ENCODE measurements around the gene TFDP3.

Gene TFDP3, protein sequence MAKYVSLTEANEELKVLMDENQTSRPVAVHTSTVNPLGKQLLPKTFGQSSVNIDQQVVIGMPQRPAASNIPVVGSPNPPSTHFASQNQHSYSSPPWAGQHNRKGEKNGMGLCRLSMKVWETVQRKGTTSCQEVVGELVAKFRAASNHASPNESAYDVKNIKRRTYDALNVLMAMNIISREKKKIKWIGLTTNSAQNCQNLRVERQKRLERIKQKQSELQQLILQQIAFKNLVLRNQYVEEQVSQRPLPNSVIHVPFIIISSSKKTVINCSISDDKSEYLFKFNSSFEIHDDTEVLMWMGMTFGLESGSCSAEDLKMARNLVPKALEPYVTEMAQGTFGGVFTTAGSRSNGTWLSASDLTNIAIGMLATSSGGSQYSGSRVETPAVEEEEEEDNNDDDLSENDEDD

DNA sequence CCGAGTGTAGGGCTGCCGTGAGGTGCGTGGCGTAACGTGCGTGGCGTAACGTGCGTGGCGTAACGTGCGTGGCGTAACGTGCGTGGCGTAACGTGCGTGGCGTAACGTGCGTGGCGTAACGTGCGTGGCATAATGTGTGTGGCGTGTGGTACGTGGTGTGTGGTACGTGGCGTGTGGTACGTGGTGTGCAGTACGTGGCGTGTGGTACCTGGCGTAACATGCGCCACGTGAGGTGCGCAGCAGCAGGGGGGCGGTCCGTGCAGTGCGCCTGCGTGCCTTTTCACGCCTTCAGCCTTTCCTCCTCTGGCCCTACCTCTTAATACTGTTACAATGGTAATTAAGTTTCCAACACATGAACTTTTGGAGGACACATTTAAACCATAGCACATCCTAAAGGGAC is at the start of gene TFDP3:
TFDP3 (minus strand) TSS at position 26 of the 400 bp plus-strand sequence. CDS start 95 bp downstream, outside the sequence.
- Mint-ChIP-seq H3K4me3 (no peak within 1 kb of the TSS), H3K27ac (ENCODE audit: low read depth) (no peak within 1 kb of the TSS)

DNA sequence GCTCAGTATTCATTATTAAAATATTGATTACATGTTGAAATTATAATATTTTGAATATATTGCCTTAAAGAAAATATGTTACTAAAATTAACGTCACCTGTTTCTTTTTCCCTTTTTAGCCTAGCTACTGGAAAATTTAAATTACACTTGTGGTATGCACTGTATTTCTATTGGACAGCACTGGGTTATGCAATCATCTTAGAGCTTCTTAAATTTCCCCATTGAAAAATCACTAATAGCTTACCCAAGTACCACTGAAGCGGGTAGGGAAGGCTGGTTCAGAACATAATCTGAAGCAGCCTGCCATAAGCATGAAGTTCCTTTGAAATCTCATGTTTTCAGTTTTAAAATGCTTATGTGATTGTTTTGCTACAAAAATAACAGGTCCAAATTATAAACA is 49.5 kb upstream of the TFDP3 start:
- Mint-ChIP-seq H3K27me3 (no peaks in the 10 kb centered on the region), H3K4me1 (no peaks in the 10 kb centered on the region), H3K4me3 (no peak overlapping the region), H3K27ac (ENCODE audit: low read depth) (no peak overlapping the region), H3K36me3 (ENCODE audit: insufficient read depth) (no peaks in the 10 kb centered on the region), H3K9me3 (no peaks in the 10 kb centered on the region)
- ATAC-seq (replicated peaks; ENCODE audit: extremely low read depth, poor library complexity, severe bottlenecking) = no peak
- no peak for DNase-seq (ENCODE audit: low spot score in 2 of 2)

More for the DNA sequence above, at the start of gene TFDP3:
- no peaks in the 10 kb centered on the region for H3K4me1 Mint-ChIP-seq
- DNase-seq (ENCODE audit: low spot score in 2 of 2) (no peak), ATAC-seq (replicated peaks; ENCODE audit: extremely low read depth, poor library complexity, severe bottlenecking) (no peak)
- no peaks in the 10 kb centered on the region for H3K27me3 Mint-ChIP-seq
- H3K9me3 Mint-ChIP-seq = no peaks in the 10 kb centered on the region
- no peaks in the 10 kb centered on the region for H3K36me3 Mint-ChIP-seq (ENCODE audit: insufficient read depth)

DNA sequence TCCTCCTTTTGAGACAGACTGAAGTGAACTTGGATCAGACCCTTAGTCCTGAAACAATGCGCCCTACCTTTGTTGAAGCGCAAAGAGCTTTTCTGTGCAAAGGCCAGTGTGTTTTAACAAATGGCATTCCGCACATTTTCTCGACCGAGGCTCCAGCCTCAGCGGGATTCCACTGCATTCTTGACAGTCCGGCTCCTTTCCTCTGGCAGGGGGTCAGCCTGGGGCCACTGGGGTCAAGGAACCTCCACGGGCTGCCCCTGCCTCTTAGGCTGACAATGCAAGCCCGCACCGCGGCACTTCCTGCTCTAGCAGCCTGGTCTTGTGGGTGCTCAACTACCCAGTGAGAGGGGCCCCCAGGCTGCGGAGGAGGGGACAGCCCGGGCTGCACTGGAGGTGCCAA is 47.2 kb upstream of the TFDP3 start:
- no peaks in the 10 kb centered on the region for H3K36me3 Mint-ChIP-seq (ENCODE audit: insufficient read depth)
- no peaks in the 10 kb centered on the region for H3K27me3 Mint-ChIP-seq
- ATAC-seq (replicated peaks; ENCODE audit: extremely low read depth, poor library complexity, severe bottlenecking) (no peak), DNase-seq (ENCODE audit: low spot score in 2 of 2) (no peak)
- no peak overlapping the region for H3K4me3 Mint-ChIP-seq
- no peaks in the 10 kb centered on the region for H3K9me3 Mint-ChIP-seq
- H3K4me1 Mint-ChIP-seq = no peaks in the 10 kb centered on the region
- no peak overlapping the region for H3K27ac Mint-ChIP-seq (ENCODE audit: low read depth)

DNA sequence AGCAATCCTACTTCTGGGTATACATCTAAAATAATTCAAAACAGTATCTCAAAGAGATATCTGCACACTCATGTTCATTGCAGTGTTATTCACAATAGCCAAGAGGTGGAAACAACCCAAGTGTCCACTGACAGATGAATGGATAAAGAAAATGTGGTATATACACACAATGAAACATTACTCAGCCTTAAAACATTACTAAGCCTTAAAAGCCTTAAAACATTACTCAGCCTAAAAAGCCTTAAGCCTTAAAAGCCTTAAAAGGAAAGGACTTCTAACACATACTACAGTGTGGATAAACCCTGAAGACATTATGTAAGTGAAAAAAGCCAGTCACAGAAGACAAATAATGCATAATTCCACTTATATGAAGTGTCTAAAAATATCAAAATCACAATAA is 40.3 kb upstream of the TFDP3 start:
- H3K27me3 Mint-ChIP-seq = no peaks in the 10 kb centered on the region
- H3K4me3 Mint-ChIP-seq = no peak overlapping the region
- no peaks in the 10 kb centered on the region for H3K4me1 Mint-ChIP-seq
- H3K27ac Mint-ChIP-seq (ENCODE audit: low read depth) = no peak overlapping the region
- H3K9me3 Mint-ChIP-seq = no peaks in the 10 kb centered on the region
- no peak for DNase-seq (ENCODE audit: low spot score in 2 of 2)
- no peak for ATAC-seq (replicated peaks; ENCODE audit: extremely low read depth, poor library complexity, severe bottlenecking)
- no peaks in the 10 kb centered on the region for H3K36me3 Mint-ChIP-seq (ENCODE audit: insufficient read depth)

DNA sequence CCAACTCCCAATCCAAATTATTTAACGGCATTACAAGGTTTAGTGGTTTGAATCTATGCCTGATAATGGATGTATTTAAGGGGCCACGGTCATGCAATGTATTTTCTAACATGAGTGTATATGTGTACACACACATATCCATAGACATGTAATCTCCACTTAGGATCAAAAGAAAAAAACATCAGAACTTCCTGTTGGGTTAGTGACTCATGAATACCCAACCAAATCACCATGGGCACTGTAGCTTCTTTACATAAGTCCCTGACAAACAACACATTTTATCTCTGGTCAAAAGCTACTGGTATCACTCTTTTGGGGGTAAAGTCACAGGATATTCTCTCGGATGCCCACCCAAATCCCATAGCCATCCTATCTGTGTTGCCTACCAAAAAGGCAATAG is 36.5 kb upstream of the TFDP3 start:
- H3K36me3 Mint-ChIP-seq (ENCODE audit: insufficient read depth) = no peaks in the 10 kb centered on the region
- DNase-seq (ENCODE audit: low spot score in 2 of 2) (no peak), ATAC-seq (replicated peaks; ENCODE audit: extremely low read depth, poor library complexity, severe bottlenecking) (no peak)
- H3K4me3 Mint-ChIP-seq = no peak overlapping the region
- no peaks in the 10 kb centered on the region for H3K9me3 Mint-ChIP-seq
- H3K4me1 Mint-ChIP-seq = no peaks in the 10 kb centered on the region
- H3K27me3 Mint-ChIP-seq = no peaks in the 10 kb centered on the region
- no peak overlapping the region for H3K27ac Mint-ChIP-seq (ENCODE audit: low read depth)

DNA sequence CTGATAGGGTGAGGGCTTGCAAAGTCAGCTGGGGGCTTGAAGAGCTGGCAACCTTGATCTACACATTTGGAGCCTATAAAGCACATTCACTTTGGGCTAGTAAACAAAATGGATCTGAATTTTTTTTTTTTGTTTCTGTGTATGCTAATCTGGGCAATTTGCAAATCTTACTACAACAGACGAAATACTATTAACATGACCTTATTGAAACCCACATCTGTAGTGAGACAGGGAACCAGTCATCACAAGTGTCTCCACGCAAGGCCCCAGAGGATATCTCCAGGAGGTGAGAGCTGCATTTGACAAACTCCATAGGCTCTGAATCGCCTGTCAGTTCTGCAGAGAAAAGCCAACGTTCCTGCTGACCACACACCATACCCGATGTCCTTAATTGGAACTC is 33.0 kb upstream of the TFDP3 start:
- Mint-ChIP-seq H3K4me3 (no peak overlapping the region), H3K9me3 (no peaks in the 10 kb centered on the region), H3K36me3 (ENCODE audit: insufficient read depth) (no peaks in the 10 kb centered on the region), H3K27me3 (no peaks in the 10 kb centered on the region), H3K4me1 (no peaks in the 10 kb centered on the region), H3K27ac (ENCODE audit: low read depth) (no peak overlapping the region)
- DNase-seq (ENCODE audit: low spot score in 2 of 2) = no peak
- ATAC-seq (replicated peaks; ENCODE audit: extremely low read depth, poor library complexity, severe bottlenecking) = no peak

DNA sequence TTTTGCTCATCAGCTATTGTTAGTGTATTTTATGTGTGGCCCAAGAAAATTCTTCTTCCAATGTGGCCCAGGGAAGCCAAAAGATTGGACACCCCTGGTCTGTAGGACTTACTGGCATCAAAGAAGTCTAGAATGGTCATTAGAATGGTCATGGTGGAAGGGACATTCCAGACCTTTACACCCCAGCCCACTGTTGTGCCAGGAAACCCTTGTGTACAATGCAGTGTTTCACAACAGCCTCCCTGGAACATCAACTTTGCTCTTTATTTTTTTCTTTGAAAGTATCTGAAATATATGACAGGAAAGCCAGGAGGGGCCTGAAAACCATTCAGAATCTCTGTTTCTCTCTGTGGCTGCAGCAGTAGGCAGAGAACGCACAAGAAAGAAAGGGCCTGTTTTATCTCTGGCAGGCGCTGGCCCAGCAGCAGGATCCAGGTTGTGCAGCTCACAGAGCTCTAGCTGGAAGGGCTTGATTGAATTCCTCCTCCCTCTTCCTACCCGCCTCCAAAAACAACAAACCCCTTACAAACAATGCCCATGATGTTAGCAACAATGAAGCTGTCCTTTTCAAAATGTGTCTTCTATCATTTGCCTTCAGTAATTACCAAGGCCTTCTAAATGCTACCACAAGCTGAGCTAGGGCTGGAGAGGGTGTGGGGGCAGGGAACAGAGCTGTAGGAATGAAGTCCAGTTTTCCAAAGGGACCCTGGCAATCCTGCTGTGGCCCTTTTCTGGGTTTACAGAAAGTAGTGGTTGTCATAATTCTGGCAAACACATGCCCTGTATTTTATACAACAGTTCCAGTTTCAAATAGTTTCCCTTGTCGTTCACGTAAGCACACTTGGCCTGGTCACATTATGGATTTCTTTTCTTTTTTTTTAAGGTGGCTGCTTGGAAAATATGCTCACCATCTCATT is 32.3 kb upstream of the TFDP3 start:
- H3K4me3 Mint-ChIP-seq = no peak overlapping the region
- no peaks in the 10 kb centered on the region for H3K4me1 Mint-ChIP-seq
- no peaks in the 10 kb centered on the region for H3K27me3 Mint-ChIP-seq
- ATAC-seq (replicated peaks; ENCODE audit: extremely low read depth, poor library complexity, severe bottlenecking) = no peak
- H3K36me3 Mint-ChIP-seq (ENCODE audit: insufficient read depth) = no peaks in the 10 kb centered on the region
- no peak for DNase-seq (ENCODE audit: low spot score in 2 of 2)
- H3K9me3 Mint-ChIP-seq = no peaks in the 10 kb centered on the region
- no peak overlapping the region for H3K27ac Mint-ChIP-seq (ENCODE audit: low read depth)

DNA sequence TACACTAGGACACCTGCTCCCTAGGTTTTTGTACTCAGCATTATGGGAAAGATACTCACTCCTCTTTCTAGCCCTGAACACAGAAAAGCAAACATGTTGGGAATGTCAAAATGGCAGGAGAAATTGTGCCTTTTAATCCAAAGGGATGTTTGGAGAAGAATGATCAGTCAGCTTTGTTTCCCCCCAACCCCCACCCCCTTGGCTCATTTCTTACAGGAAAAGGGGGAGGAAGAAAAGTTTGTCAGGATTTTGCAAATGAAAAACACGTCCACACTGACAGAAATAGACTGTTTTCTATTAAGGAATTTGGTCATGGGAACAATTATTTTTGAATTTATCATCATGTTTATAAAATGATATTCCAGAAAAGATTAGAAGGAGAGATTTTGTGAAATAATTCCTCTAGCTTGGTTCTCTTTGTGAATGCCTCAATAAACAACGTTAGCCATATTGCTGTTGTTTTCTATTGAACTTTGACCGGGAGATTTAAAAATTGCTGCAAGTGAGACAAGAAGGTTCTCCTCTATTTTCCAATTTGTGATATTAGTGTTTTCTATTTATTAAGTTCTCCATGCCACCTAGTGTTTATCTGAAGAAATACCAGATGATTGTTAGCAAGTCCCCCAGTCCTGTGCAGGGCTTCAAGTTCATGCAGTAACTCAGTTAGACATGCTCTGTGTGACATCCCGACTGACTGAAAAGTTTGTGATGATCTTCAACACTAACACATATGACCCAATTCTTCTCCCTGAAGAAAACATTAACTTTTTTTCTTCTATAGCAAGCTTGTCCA is 31.3 kb upstream of the TFDP3 start:
- H3K27ac Mint-ChIP-seq (ENCODE audit: low read depth) = no peak overlapping the region
- no peaks in the 10 kb centered on the region for H3K9me3 Mint-ChIP-seq
- H3K27me3 Mint-ChIP-seq = no peaks in the 10 kb centered on the region
- ATAC-seq (replicated peaks; ENCODE audit: extremely low read depth, poor library complexity, severe bottlenecking) (no peak), DNase-seq (ENCODE audit: low spot score in 2 of 2) (no peak)
- H3K4me1 Mint-ChIP-seq = no peaks in the 10 kb centered on the region
- no peak overlapping the region for H3K4me3 Mint-ChIP-seq
- H3K36me3 Mint-ChIP-seq (ENCODE audit: insufficient read depth) = no peaks in the 10 kb centered on the region

DNA sequence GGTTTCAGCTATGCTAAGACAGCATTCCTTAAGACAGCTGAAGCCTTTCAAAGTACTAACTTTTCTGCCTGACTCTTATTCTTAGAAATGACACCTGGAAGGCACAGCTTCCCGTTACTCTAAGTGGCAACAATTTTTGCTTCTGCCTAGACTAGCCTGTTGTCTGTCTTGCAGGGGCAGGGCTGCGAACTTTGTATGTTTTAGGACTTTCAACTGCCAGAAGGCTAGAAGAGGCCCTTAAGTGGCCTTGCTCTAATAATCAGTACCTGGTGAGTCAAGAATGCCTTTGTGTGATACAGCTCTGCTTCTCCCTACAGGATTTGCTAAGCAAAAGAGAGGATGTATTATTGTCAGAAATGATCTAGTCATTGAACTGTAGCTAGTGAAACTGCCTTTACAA is 30.0 kb upstream of the TFDP3 start:
- ATAC-seq (replicated peaks; ENCODE audit: extremely low read depth, poor library complexity, severe bottlenecking) (no peak), DNase-seq (ENCODE audit: low spot score in 2 of 2) (no peak)
- no peaks in the 10 kb centered on the region for H3K9me3 Mint-ChIP-seq
- no peaks in the 10 kb centered on the region for H3K36me3 Mint-ChIP-seq (ENCODE audit: insufficient read depth)
- H3K27me3 Mint-ChIP-seq = no peaks in the 10 kb centered on the region
- no peak overlapping the region for H3K4me3 Mint-ChIP-seq
- no peaks in the 10 kb centered on the region for H3K4me1 Mint-ChIP-seq
- H3K27ac Mint-ChIP-seq (ENCODE audit: low read depth) = no peak overlapping the region

DNA sequence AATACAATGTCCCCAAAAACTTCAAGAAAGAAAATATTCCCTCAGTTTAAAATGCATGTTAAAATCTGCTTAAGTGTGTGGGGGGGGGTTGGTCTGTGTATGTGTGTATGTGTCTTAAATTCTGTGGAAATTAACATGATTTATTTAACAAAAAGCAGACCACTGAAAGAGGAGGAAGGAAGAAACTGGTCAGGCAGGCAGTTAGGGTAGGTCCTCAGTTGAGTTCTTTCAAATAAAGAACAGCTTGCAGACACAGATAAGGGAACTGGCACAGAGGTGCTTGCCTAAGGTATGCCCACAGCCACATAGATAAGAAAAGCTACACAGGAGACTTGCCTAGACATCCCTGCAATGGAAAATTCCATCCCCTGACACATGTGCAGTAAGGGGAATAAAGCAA is 28.8 kb upstream of the TFDP3 start:
- Mint-ChIP-seq H3K27ac (ENCODE audit: low read depth) (no peak overlapping the region), H3K4me3 (no peak overlapping the region), H3K27me3 (no peaks in the 10 kb centered on the region), H3K36me3 (ENCODE audit: insufficient read depth) (no peaks in the 10 kb centered on the region), H3K4me1 (no peaks in the 10 kb centered on the region), H3K9me3 (no peaks in the 10 kb centered on the region)
- DNase-seq (ENCODE audit: low spot score in 2 of 2) (no peak), ATAC-seq (replicated peaks; ENCODE audit: extremely low read depth, poor library complexity, severe bottlenecking) (no peak)

DNA sequence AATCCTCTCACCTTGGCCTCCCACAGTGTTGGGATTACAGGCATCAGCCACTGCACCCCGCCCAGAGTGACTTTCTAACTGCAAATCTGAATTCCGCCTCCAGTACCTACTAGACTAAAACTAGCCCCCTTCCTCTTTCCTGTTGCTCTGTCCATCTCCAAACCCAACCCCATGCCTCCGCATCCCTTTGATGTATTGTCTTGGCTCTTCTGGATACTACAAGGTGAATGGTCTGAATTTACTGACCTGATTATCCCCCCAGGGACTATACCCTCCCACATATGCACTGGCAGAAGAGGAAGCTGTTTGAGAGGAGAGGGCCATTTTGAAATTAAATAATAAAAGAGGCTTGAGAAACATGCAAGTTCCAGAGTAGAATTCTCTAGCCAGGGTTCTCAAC is 17.7 kb upstream of the TFDP3 start:
- Mint-ChIP-seq H3K4me1 (no peaks in the 10 kb centered on the region), H3K9me3 (no peaks in the 10 kb centered on the region), H3K4me3 (no peak overlapping the region), H3K27me3 (no peaks in the 10 kb centered on the region), H3K27ac (ENCODE audit: low read depth) (no peak overlapping the region), H3K36me3 (ENCODE audit: insufficient read depth) (no peaks in the 10 kb centered on the region)
- DNase-seq (ENCODE audit: low spot score in 2 of 2) (no peak), ATAC-seq (replicated peaks; ENCODE audit: extremely low read depth, poor library complexity, severe bottlenecking) (no peak)

DNA sequence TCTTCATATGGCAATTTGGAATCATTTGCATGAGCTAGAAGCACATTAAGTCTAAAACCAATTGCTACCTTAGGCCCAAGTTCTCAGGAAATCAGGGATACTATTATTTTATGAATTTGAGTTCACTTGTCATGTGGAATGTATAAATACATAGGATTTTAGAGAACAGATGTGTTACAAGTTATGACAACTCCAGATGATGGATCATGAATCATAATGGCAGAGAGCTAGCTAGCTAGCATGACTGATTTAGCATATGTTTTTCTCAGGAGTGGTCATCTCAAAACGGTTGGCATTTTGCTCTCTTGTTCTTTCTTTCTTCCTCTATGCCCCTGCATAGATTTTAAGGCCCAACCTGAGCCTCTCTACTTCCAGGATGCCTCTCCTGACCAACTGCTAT is 14.2 kb upstream of the TFDP3 start:
- H3K27me3 Mint-ChIP-seq = no peaks in the 10 kb centered on the region
- no peak for ATAC-seq (replicated peaks; ENCODE audit: extremely low read depth, poor library complexity, severe bottlenecking)
- DNase-seq (ENCODE audit: low spot score in 2 of 2) = no peak
- H3K9me3 Mint-ChIP-seq = no peaks in the 10 kb centered on the region
- no peak overlapping the region for H3K27ac Mint-ChIP-seq (ENCODE audit: low read depth)
- H3K4me1 Mint-ChIP-seq = no peaks in the 10 kb centered on the region
- no peaks in the 10 kb centered on the region for H3K36me3 Mint-ChIP-seq (ENCODE audit: insufficient read depth)
- no peak overlapping the region for H3K4me3 Mint-ChIP-seq
